PC-9 (cell line): ENCODE results near the gene PTRH2.

Source experiments
- EZH2 ChIP-seq: fragments of 200-600 bp; sonication (generic); IDR thresholded peaks from 2 replicates; pipeline ENCODE4 v1.8.0; 2017; ENCODE audit warnings: antibody characterized with exemption, low read depth
- TF ChIP-seq, protein P1 (sequence below): fragments of 200-600 bp; sonication (generic); conservative IDR thresholded peaks from 2 replicates; pipeline ENCODE4 v1.6.1; 2017; ENCODE audit warnings: mixed run types, antibody characterized with exemption, mild to moderate bottlenecking, moderate library complexity

DNA sequence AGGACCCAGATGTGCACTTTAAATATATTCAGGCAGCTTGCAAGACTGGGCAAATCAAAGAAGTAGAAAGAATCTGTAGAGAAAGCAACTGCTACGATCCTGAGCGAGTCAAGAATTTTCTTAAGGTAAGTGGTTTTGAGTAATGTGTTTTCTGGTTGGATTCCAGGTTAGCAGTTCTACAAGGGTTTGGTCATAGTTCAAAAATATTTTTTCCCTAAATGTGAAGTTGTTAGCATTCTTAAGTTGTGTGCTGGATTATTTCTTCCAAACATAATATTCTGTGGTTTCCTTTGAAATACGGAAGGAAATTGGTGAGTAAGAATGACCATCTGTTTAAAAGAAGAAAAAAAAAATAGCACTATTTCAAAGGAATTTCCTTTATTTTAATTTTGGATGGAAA lies 38.4 kb downstream of the PTRH2 start:
- TF ChIP-seq, protein P1, sequence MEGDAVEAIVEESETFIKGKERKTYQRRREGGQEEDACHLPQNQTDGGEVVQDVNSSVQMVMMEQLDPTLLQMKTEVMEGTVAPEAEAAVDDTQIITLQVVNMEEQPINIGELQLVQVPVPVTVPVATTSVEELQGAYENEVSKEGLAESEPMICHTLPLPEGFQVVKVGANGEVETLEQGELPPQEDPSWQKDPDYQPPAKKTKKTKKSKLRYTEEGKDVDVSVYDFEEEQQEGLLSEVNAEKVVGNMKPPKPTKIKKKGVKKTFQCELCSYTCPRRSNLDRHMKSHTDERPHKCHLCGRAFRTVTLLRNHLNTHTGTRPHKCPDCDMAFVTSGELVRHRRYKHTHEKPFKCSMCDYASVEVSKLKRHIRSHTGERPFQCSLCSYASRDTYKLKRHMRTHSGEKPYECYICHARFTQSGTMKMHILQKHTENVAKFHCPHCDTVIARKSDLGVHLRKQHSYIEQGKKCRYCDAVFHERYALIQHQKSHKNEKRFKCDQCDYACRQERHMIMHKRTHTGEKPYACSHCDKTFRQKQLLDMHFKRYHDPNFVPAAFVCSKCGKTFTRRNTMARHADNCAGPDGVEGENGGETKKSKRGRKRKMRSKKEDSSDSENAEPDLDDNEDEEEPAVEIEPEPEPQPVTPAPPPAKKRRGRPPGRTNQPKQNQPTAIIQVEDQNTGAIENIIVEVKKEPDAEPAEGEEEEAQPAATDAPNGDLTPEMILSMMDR: no peak
- TF ChIP-seq EZH2: no peak
